PFSK-1 (cell line): Measurements from ENCODE around the gene ABTB1.

Experiments
- FOXP2 ChIP-seq: optimal IDR thresholded peaks from 2 replicates; pipeline ENCODE3; 2011; ENCODE audit warnings: borderline replicate concordance, control low read depth, inconsistent platforms; ENCODE audit not compliant: insufficient read depth; ENCODE audit errors: extremely low read length, extremely low read depth
- POLR2AphosphoS5 ChIP-seq: IDR thresholded peaks from 2 replicates; pipeline ENCODE4 v1.6.1; 2012; ENCODE audit warnings: low read depth, mild to moderate bottlenecking, control low read depth, low read length, moderate library complexity
- REST ChIP-seq, 2 experiments: IDR thresholded peaks; 2 replicates each; pipeline versions ENCODE4 v1.6.1 to v1.8.0; 2011 to 2012; ENCODE audit warnings: low read depth in 2 of 2, low read length in 2 of 2, control low read depth in 1 of 2, inconsistent platforms in 1 of 2, mild to moderate bottlenecking in 1 of 2, moderate library complexity in 1 of 2; ENCODE audit not compliant: insufficient read depth in 1 of 2
- SIN3A ChIP-seq: IDR thresholded peaks from 2 replicates; pipeline ENCODE4 v1.6.1; 2012; ENCODE audit warnings: mild to moderate bottlenecking, low read length, moderate library complexity, borderline replicate concordance; ENCODE audit not compliant: insufficient read depth
- TAF1 ChIP-seq: IDR thresholded peaks from 2 replicates; pipeline ENCODE4 v1.6.1; 2012; ENCODE audit warnings: low read length, control low read depth, borderline replicate concordance; ENCODE audit not compliant: insufficient read depth

GRCh38 chr3:127689266-127689860, 16.6 kb downstream of the ABTB1 start:
- no peak for TF ChIP-seq REST (IDR thresholded peaks at IDR 0.05; ENCODE audit: insufficient read depth in 1 of 2, low read depth in 2 of 2, low read length in 2 of 2)
- TF ChIP-seq POLR2AphosphoS5 = no peak
- no peak for TF ChIP-seq FOXP2
- no peak for TF ChIP-seq TAF1
- TF ChIP-seq SIN3A = no peak
